ENCODE measurements around the gene NDUFB11. TPM values are rescaled to one million over a fixed set of nuclear protein-coding genes. Genes with fewer than 3 reads are reported as not detected.

NDUFB11 gene
- total and polyA plus RNA-seq, 2 donors (not counting 1 experiment from before 2014, with no cell fraction given) = 56.8 to 59.7 TPM

GRCh38 chrX:47176101-47176740 is 31.7 kb upstream of the NDUFB11 start:
- Histone ChIP-seq H3K27ac (ENCODE audit: low read length in 2 of 2) (no peak overlapping the region), H3K9me3 (ENCODE audit: control extremely low read depth in 1 of 3, control insufficient read depth in 2 of 3, insufficient read depth in 1 of 3, low read length in 2 of 3) (no peaks in the 10 kb centered on the region), H4K20me1 (ENCODE audit: control insufficient read depth, insufficient read depth, low read length, poor library complexity, severe bottlenecking) (peaks cover 6% of the 10 kb centered on the region), H2AFZ (ENCODE audit: insufficient read depth, low read depth, low read length, poor library complexity, severe bottlenecking) (no peak overlapping the region), H3K4me2 (replicated peaks; ENCODE audit: low read depth, low read length, poor library complexity, severe bottlenecking) (no peak overlapping the region), H3K79me2 (ENCODE audit: control insufficient read depth, insufficient read depth, low read length) (peaks cover 8% of the 10 kb centered on the region), H3K4me3 (ENCODE audit: control extremely low read depth in 1 of 5, extremely low read depth in 1 of 5, insufficient read depth in 1 of 5, low read depth in 2 of 5, low read length in 4 of 5) (no peak overlapping the region), H3K27me3 (replicated peaks in 1 of 4; ENCODE audit: control extremely low read depth in 1 of 4, control insufficient read depth in 3 of 4, insufficient read depth in 4 of 4, low read length in 3 of 4) (no peaks in the 10 kb centered on the region), H3K4me1 (ENCODE audit: control insufficient read depth in 2 of 2, insufficient read depth in 2 of 2, low read length in 2 of 2) (no peaks in the 10 kb centered on the region), H3K9ac (ENCODE audit: low read length) (no peak overlapping the region), H3K36me3 (replicated peaks in 1 of 2; ENCODE audit: control extremely low read depth in 1 of 2, control insufficient read depth in 1 of 2, extremely low read depth in 1 of 2, insufficient read depth in 2 of 2, low read length in 1 of 2) (peaks cover 0 to 43% of the 10 kb centered on the region in 2 experiments)
- H3K4me1 Mint-ChIP-seq = no peaks in the 10 kb centered on the region
- no peak overlapping the region for H3K27ac Mint-ChIP-seq
- 96% methylated on average over 4 of the region's 23 CpGs for WGBS (ENCODE audit: insufficient coverage)
- ChIA-PET CTCF (no interaction called here), POLR2A (no interaction called here)
- ATAC-seq (ENCODE audit: low read depth) = no peak
- no peaks in the 10 kb centered on the region for H3K9me3 Mint-ChIP-seq (ENCODE audit: insufficient read depth)
- no peak for DNase-seq
- no peaks in the 10 kb centered on the region for H3K27me3 Mint-ChIP-seq
- TF ChIP-seq, protein P1, sequence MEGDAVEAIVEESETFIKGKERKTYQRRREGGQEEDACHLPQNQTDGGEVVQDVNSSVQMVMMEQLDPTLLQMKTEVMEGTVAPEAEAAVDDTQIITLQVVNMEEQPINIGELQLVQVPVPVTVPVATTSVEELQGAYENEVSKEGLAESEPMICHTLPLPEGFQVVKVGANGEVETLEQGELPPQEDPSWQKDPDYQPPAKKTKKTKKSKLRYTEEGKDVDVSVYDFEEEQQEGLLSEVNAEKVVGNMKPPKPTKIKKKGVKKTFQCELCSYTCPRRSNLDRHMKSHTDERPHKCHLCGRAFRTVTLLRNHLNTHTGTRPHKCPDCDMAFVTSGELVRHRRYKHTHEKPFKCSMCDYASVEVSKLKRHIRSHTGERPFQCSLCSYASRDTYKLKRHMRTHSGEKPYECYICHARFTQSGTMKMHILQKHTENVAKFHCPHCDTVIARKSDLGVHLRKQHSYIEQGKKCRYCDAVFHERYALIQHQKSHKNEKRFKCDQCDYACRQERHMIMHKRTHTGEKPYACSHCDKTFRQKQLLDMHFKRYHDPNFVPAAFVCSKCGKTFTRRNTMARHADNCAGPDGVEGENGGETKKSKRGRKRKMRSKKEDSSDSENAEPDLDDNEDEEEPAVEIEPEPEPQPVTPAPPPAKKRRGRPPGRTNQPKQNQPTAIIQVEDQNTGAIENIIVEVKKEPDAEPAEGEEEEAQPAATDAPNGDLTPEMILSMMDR (IDR thresholded peaks at IDR 0.05) = no peak
- TF ChIP-seq EZH2 (IDR thresholded peaks at IDR 0.05; ENCODE audit: borderline replicate concordance, insufficient read depth, low read depth, low read length, poor library complexity, severe bottlenecking) = no peak
- H3K4me3 Mint-ChIP-seq = no peak overlapping the region
- intact Hi-C loops (cut with micrococcal nuclease) = no loop called here

DNA sequence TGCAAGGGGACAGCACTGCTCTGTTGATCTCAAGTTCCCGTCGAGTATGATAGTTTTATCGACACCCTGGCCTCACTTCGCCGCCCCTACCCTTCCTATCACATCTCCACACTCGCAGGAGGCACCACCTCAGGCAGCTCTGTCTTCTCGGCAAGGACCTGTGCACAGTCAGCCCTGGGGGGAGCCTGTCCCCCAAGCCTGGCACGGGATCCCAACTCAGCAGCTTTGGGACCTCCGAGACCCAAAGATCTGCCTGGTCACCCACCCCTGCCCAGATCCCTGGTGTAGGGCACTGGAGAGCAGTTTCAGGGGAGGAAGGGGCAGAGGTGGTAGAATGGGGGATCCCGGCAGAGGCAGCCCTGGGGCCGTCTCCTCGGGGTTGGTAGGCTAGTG is 31.1 kb upstream of the NDUFB11 start:
- ATAC-seq (ENCODE audit: low read depth) (no peak), DNase-seq (no peak)
- H3K27ac ChIP-seq (ENCODE audit: low read length in 2 of 2) = no peak overlapping the region
- Mint-ChIP-seq H3K4me1 (no peaks in the 10 kb centered on the region), H3K9me3 (ENCODE audit: insufficient read depth) (no peaks in the 10 kb centered on the region), H3K27ac (no peak overlapping the region), H3K27me3 (no peaks in the 10 kb centered on the region), H3K4me3 (no peak overlapping the region)
- ChIA-PET CTCF (no interaction called here), POLR2A (no interaction called here)
- H2AFZ ChIP-seq (ENCODE audit: insufficient read depth, low read depth, low read length, poor library complexity, severe bottlenecking) = no peak overlapping the region
- H3K4me1 ChIP-seq (ENCODE audit: control insufficient read depth in 2 of 2, insufficient read depth in 2 of 2, low read length in 2 of 2) = no peaks in the 10 kb centered on the region
- WGBS (ENCODE audit: insufficient coverage) = 100% methylated on average over 1 of the region's 12 CpGs
- H3K9me3 ChIP-seq (ENCODE audit: control extremely low read depth in 1 of 3, control insufficient read depth in 2 of 3, insufficient read depth in 1 of 3, low read length in 2 of 3) = no peaks in the 10 kb centered on the region
- peaks cover 0 to 46% of the 10 kb centered on the region in 2 experiments for H3K36me3 ChIP-seq (replicated peaks in 1 of 2; ENCODE audit: control extremely low read depth in 1 of 2, control insufficient read depth in 1 of 2, extremely low read depth in 1 of 2, insufficient read depth in 2 of 2, low read length in 1 of 2)
- H4K20me1 ChIP-seq (ENCODE audit: control insufficient read depth, insufficient read depth, low read length, poor library complexity, severe bottlenecking) = peaks cover 6% of the 10 kb centered on the region
- H3K4me2 ChIP-seq (replicated peaks; ENCODE audit: low read depth, low read length, poor library complexity, severe bottlenecking) = no peak overlapping the region
- H3K27me3 ChIP-seq (replicated peaks in 1 of 4; ENCODE audit: control extremely low read depth in 1 of 4, control insufficient read depth in 3 of 4, insufficient read depth in 4 of 4, low read length in 3 of 4) = no peaks in the 10 kb centered on the region
- peaks cover 10% of the 10 kb centered on the region for H3K79me2 ChIP-seq (ENCODE audit: control insufficient read depth, insufficient read depth, low read length)
- no peak overlapping the region for H3K4me3 ChIP-seq (ENCODE audit: control extremely low read depth in 1 of 5, extremely low read depth in 1 of 5, insufficient read depth in 1 of 5, low read depth in 2 of 5, low read length in 4 of 5)
- H3K9ac ChIP-seq (ENCODE audit: low read length) = no peak overlapping the region
- TF ChIP-seq, protein P1 (IDR thresholded peaks at IDR 0.05) = no peak
- no peak for TF ChIP-seq EZH2 (IDR thresholded peaks at IDR 0.05; ENCODE audit: borderline replicate concordance, insufficient read depth, low read depth, low read length, poor library complexity, severe bottlenecking)
- intact Hi-C loops (cut with micrococcal nuclease) = no loop called here

Measured in B cell (primary cell).